ENCODE data around the gene SPHKAP. TPM values are rescaled to one million over a fixed set of nuclear protein-coding genes. Genes with fewer than 3 reads are reported as not detected.

The SPHKAP gene
- total and polyA plus RNA-seq, 2 donors (not counting 3 experiments of a cell fraction or from before 2014, with no cell fraction given), result not detected

- Histone ChIP-seq H3K36me3 (ENCODE audit: control insufficient read depth in 2 of 2, extremely low read depth in 1 of 2, insufficient read depth in 2 of 2, low read length in 2 of 2) (no peaks in the 10 kb centered on the region), H3K9ac (replicated peaks; ENCODE audit: extremely low read depth, insufficient read depth, low read length) (no peak overlapping the region), H3K4me2 (ENCODE audit: insufficient read depth, low read length) (no peak overlapping the region), H4K20me1 (replicated peaks; ENCODE audit: control insufficient read depth, extremely low read depth, insufficient read depth, low read length) (no peaks in the 10 kb centered on the region), H2AFZ (ENCODE audit: low read depth, low read length) (no peak overlapping the region), H3K79me2 (ENCODE audit: control insufficient read depth, insufficient read depth, low read length) (no peaks in the 10 kb centered on the region), H3K27me3 (ENCODE audit: control insufficient read depth in 2 of 2, insufficient read depth in 2 of 2, low read length in 2 of 2) (no peaks in the 10 kb centered on the region), H3K27ac (ENCODE audit: insufficient read depth, low read depth, low read length) (no peak overlapping the region), H3K4me1 (ENCODE audit: control insufficient read depth, extremely low read depth, insufficient read depth, low read length) (no peaks in the 10 kb centered on the region), H3K4me3 (replicated peaks in 1 of 3; ENCODE audit: insufficient read depth in 1 of 3, low read depth in 1 of 3, low read length in 3 of 3) (no peak overlapping the region), H3K9me1 (replicated peaks; ENCODE audit: control insufficient read depth, extremely low read depth, insufficient read depth, low read length) (no peaks in the 10 kb centered on the region), H3K9me3 (replicated peaks; ENCODE audit: control insufficient read depth, insufficient read depth, low read length) (peaks cover 3% of the 10 kb centered on the region)
- TF ChIP-seq MYC (IDR thresholded peaks at IDR 0.05; ENCODE audit: low read depth, low read length), result no peak
- TF ChIP-seq FOS (IDR thresholded peaks at IDR 0.05; ENCODE audit: borderline replicate concordance, insufficient read depth, low read length), result no peak
- no peak for TF ChIP-seq POLR2AphosphoS5 (IDR thresholded peaks at IDR 0.05; ENCODE audit: insufficient read depth, low read depth, low read length)
- no peak for TF ChIP-seq EZH2 (IDR thresholded peaks at IDR 0.05; ENCODE audit: borderline replicate concordance, low read depth, low read length, severe bottlenecking)
- TF ChIP-seq POLR2A (IDR thresholded peaks at IDR 0.05; ENCODE audit: low read depth, low read length), result no peak
- no peak for TF ChIP-seq JUN (IDR thresholded peaks at IDR 0.05; ENCODE audit: borderline replicate concordance, insufficient read depth, insufficient read length, low read depth)
- TF ChIP-seq MAX (IDR thresholded peaks at IDR 0.05; ENCODE audit: insufficient read depth, insufficient read length), result no peak
- no peak for TF ChIP-seq GATA2 (IDR thresholded peaks at IDR 0.05; ENCODE audit: insufficient read depth, insufficient read length, low read depth, low read length)
- TF ChIP-seq CTCF (IDR thresholded peaks at IDR 0.05; ENCODE audit: extremely low read depth in 1 of 2, insufficient read depth in 1 of 2, low read depth in 1 of 2, low read length in 2 of 2), result no peak
- CTCF ChIA-PET, result no interaction called here
- FAIRE-seq, result no peak
- POLR2A ChIA-PET, result no interaction called here
- intact Hi-C loops (cut with micrococcal nuclease), result no loop called here
- DNase-seq (ENCODE audit: low read depth, low spot score), result no peak
- dilution Hi-C loops (cut with MboI; ENCODE audit: extremely low pct_ligation_motif_present, low sequenced_read_pairs), result no loop called here
- no TSS peak for BruUV-seq (replicated peaks)
Measured at GRCh38 chr2:228083131-228083530, 98.4 kb downstream of the SPHKAP start.

Data from endothelial cell of umbilical vein (primary cell).